HT1080 (cell line): ENCODE measurements around the gene SASH1. TPM values are rescaled to one million over a fixed set of nuclear protein-coding genes. Genes with fewer than 3 reads are reported as not detected.

Experiments
- DNase-seq: peaks from one replicate; pipeline ENCODE4 v3.0.0-alpha.2; 2015; ENCODE audit warnings: low read depth
- total RNA-seq: library from RNA; depleted of rRNA; stranded (reverse); fragments of >200 nt; shearing (Covaris generic); gene quantifications from 2 replicates; pipeline ENCODE4 v1.2.3, GENCODE V29; 2014

The SASH1 gene
- total RNA-seq, 1 experiment from 2014 or later: 11.6 TPM

DNA sequence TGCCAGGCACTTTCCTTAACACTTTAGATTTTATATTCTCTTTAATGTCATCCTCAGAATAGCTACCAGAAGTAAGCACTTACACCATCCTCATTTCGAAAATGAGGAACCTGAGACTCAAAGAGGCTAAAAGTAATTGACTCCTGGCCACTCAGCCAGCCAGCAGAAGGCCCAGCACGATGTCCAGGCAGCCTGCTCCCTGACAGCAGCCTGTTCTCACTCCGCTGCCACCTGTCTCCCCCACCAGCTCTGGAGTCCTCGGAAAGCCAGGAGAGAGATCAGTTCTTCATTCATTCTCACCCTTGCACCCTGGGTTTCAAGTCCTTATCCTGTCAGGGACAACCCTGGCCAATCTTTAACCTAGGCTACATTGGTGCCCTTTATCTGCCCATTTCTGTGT is 174.0 kb downstream of the SASH1 start:
- no peak for DNase-seq

GRCh38 chr6:148517470-148517869 is 174.8 kb downstream of the SASH1 start:
- DNase-seq: no peak

DNA sequence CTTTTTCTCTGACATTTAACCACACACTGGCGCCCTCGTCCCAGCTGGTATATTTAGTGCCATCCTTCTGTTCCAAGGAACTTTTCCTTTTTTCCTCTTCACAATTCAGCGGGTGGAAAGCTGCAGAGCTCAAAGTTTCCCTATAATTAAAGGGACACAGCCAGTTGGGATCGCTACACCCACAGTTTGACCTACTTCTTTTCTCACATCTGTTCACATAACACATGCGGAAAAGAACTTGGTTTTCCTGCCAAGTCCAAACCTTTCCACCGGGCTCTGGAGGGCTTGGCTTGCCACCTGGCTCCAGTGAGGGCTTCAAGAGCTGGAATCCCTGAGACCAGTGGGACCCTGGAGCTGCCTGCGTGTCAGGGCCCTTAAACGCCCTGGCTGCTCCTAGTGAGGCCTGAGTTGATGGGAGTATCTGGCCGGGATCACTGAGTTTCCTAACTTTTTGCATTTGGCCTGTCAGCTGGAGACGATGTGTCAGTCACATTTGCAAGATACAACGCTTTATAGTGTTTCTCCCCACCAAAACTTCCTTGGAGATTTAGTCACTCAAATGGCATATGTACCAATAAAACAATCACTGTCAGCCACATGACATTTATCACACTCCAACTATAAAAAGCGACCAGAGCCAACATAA is 176.0 kb downstream of the SASH1 start:
- no peak for DNase-seq

GRCh38 chr6:148520109-148520841 is 177.6 kb downstream of the SASH1 start:
- DNase-seq: no peak

DNA sequence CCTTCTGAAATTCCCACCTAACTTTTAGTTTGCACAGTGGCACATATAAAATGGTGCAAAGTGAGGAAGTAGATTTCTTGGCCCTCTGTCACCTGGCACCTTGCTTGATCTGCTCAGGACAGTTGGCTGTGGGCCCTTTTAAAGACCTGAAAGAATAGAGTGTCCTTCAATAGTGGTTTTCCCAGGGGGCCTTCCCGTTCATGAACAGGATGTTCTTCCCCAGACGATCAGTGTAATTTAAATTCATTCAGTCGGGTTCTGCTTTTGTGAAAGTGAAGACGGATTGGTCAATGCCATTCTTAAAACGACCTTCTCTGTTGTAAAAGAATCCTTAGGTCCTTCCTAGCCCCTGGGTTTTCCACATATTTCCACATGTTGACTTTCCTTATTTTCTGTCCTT is 178.5 kb downstream of the SASH1 start:
- no peak for DNase-seq

DNA sequence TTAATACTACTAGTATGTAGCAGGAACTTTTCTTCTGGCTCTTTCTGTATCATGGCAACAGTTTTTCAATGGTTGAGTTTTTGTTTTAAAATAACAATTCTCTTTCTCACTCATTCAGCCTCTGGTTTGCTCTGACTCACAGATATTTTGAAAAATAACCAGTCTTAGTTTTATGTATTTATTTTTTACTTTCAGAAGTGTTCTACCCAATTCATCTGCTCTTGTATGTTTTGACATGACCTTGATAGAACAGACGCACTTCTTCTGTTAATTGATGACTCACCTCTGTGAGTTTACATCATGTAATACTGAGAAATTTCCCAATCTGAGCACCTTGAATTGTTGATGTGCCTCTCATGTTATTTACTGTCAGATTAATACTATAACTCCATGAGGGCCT is 178.9 kb downstream of the SASH1 start:
- DNase-seq: no peak

DNA sequence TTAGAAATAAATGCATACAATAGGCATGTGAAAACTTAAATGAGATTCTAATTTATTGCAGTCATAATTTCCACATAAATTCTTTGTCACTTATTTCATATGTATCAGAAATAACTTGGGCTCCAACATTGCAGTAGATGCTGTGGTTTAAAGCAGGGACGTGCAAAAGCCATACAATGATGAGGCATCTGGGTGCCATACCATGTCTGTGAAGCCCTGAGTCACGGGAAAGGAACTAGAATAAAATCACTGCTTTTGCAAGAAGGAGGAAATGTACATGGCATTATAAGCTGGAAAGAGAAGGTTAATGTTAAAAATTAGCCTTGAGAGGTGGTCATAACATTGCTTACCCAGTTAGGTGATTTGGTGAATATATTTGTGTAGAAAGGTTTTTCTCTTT is 180.4 kb downstream of the SASH1 start:
- DNase-seq: peak; percentile 73

- no peak for DNase-seq
Measured at GRCh38 chr6:148523551-148523950, 180.9 kb downstream of the SASH1 start.

DNA sequence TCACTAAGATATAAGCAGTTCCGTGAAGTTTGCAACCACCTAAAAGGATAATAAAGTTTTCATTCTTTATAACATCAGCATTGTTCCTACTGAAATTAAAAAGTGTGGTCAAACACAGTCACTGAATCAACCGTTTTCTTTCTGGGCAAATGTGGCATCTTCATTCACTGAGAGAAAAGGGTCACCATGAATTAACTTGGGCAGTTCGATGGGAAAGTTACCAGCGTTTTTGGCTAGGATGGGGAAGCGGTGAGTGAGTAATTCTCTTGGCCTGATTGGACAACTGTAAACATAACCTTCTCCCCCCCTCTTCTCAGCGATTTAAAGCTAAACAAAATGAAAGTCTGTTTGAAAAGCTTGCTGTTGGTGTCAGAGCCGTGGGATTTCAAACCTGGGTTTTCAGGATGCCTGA is 181.8 kb downstream of the SASH1 start:
- peak; percentile 73 for DNase-seq

DNA sequence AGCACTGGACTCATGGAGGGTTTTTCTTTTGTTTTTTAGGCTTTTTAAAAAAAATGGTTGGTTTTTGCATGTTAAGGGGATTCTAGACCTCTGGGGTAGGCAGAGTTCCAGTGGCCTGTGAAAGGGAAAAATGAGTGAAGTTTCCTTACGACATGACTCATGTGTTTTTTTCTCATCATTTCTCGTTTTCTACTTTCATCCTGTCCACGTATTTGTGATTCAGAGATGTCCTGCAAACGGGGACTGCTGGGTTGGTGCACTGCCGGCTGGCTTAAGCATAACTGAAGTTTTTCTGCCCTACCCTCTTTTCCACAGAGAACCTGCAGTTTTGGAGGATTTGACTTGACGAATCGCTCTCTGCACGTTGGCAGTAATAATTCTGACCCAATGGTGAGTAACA is 182.3 kb downstream of the SASH1 start:
- DNase-seq: peak; percentile 89

DNA sequence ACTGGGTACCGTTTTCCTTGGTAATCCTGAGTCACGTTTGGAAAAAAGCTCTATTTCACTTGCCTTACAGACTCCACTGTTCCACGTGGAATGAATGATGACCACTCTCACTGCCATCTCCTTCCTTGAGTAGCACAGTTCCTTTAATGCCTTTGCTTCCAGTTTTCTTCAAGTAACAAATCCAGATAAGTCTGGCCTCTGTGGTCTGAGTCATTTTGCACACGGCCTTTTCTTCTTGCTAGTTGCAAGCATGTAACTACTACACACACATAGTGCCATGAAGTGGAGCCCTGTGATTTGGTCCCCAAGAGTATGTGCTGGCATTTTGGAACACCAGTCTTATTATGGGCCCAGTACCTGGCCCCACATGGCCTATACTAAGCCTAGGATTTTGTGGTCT is 182.8 kb downstream of the SASH1 start:
- peak; percentile 84 for DNase-seq

DNA sequence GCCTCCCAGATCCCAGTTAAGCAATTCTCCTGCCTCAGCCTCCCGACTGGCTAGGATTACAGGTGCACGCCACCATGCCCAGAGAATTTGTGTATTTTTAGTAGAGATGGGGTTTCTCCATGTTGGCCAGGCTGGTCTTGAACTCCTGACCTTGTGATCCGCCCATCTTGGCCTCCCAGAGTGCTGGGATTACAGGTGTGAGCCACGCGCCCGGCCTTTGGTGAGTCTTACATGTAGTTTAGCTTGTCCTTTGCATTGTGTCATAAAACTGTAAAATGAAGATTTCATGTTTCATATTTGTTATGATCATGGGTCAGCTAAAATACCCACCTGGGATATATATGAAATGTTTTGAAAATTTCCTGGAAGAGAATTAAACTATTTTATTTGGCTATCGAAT is 183.5 kb downstream of the SASH1 start:
- DNase-seq: no peak

- peak; percentile 30 for DNase-seq
Measured at GRCh38 chr6:148528292-148528691, 185.7 kb downstream of the SASH1 start.

DNA sequence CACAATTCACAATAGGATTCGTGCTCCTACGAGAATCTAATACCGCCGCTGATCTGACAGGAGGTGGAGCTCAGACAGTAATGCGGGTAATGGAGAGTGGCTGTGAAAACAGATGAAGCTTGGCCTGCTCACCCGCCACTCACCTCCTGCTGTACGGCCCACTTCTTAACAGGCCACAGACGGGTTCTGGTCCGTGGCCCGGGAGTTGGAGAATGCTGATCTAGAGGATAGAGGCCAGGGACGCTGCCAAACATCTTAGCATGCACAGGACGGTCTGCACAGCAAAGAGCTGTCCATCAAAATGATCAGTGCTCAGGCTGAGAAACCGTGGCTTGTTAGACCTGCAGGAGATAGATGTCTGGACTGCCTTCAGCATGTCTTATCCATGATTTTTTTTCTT is 186.4 kb downstream of the SASH1 start:
- no peak for DNase-seq

- peak; percentile 73 for DNase-seq
Measured at GRCh38 chr6:148530394-148530953, 187.8 kb downstream of the SASH1 start.

DNA sequence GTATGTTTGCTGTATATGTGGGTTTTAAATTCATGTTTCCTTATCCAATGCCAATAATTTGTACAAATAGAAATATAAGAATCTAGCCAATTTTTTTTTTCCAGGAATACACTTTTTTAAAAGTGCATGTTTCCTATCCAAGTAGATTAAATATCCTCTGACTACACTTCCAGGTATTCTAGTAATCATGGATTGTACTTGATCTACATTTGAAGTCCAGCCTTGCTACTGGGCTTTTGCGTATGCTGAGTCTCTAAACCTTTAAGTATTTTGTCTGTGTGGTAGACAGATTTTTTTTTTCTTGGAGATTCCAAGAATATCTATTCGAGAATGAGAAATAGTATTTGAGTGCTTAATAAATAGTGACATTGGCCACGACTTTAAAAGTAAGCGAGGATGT is 188.3 kb downstream of the SASH1 start:
- DNase-seq: no peak

GRCh38 chr6:148532698-148533097 is 190.1 kb downstream of the SASH1 start:
- no peak for DNase-seq

DNA sequence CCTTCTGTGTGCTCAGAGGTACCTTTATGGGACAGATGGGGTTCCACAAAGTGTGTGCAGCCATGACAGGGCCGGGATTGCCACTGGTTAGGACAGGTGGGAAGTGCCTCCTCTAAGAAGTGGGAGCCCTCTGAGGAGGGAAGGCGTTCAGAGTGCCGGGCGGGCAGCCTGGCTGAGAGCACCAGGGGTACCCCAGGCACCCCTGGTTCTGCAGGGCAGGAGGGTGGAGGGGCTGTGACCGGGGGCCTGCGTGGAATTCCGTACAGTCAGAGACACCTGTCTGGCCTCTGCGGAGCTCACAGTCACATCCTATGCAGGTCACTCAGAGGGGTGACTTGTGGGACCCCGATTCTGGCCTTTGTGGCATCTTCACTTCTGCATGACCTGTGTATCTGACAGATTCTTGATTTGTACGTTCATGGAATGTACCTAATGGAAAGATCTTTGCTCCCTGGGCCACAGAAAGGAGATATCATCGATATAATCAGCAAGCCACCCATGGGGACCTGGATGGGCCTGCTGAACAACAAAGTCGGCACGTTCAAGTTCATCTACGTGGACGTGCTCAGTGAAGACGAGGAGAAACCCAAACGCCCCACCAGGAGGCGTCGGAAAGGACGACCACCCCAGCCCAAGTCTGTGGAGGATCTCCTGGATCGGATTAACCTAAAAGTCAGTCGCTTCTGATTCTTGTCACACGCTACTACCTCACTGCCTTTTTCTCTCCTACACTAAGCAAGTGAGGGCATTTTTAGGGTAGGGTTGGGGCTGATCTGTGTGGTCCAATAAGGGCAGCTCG is 190.9 kb downstream of the SASH1 start:
- no peak for DNase-seq

- no peak for DNase-seq
Measured at GRCh38 chr6:148534871-148535270, 192.2 kb downstream of the SASH1 start.

DNA sequence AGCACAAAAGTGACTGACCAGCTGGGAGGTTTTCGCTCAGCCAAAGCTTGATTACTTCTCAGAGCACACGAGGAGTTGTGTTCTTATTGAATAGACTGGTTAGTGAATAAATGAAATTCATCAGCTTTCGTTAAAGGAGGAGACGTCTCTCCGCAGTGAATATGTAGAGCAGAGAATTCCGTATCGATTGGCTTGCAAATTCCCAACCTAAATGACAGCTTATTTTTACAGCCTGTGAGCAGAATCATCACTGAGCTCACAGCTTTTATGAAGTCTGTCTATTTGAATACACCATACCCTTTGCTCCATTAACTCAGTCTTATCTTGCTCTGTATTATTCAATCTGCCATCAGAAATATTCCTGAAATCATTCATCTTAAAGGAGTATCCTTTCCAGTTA is 192.7 kb downstream of the SASH1 start:
- DNase-seq: no peak

DNA sequence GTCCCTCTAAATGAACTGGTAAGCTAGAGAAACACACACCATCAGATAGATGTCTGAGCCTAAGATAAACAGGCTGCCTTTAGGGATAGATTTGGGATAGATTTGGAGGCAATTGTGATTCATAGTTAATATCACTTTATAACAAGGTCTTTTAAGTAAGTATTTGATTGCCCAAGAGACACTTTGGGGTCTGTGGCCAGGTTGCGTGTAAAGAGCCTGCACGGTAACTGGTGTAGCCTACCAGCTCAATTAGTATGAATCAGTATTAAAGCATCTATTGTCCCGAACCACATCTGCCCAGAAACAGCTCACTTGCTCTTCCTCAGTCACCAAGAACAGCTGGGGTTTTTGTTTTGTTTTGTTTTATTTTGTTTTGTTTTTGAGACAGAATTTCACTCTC is 193.3 kb downstream of the SASH1 start:
- no peak for DNase-seq
